HG03025 (cell line): ENCODE data around the gene TNFSF11.
A peak's percentile ranks its signal among the peaks of the same experiment; 100 is the strongest.
"Not testable (repeated sequence)": the region's sequence is repeated elsewhere in the genome, so short reads cannot be mapped to it uniquely, and the experiment has no call there.

Experiments used
- ATAC-seq: cut with Tn5 transposase; IDR thresholded peaks from one replicate; pipeline ENCODE4 v1.9.1; 2021; ENCODE audit warnings: mild to moderate bottlenecking, moderate library complexity; ENCODE audit not compliant: unreplicated experiment, low FRiP score

Gene TNFSF11

GRCh38 chr13:42559573-42560218 is 14.3 kb upstream of the TNFSF11 start:
- ATAC-seq, result not testable (repeated sequence)

DNA sequence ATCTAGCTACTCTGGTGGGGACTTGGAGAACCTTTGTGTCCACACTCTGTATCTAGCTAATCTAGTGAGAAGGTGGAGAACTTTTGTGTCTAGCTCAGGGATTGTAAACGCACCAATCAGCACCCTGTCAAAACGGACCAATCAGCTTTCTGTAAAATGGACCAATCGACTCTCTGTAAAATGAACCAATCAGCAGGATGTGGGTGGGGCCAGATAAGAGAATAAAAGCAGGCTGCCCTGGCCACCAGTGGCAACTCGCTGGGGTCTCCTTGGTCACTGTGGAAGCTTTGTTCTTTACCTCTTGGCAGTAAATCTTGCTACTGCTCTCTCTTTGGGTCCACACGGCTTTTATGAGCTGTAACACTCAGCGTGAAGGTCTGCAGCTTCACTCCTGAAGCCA is 13.6 kb upstream of the TNFSF11 start:
- ATAC-seq, result not testable (repeated sequence)

GRCh38 chr13:42561752-42562467 is 12.0 kb upstream of the TNFSF11 start:
- no peak for ATAC-seq

DNA sequence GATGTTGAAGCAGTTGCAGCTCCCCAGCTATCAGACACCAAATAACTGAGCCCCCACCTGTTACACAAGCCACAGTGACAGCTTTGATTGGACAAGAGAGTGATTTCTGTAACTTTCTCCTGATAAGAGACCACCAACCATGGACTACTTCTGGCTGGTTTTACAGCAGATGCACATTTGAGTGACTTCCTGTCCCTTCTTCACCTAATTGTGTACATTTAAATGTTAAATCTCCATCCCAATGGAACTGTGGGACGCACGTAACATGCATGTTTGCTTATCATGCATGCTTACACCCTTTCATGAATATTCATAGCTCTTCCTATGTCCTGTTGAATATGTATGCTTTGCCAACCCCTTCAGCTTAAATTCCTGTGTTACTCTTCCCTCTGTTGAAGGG is 6.0 kb upstream of the TNFSF11 start:
- ATAC-seq, result no peak

DNA sequence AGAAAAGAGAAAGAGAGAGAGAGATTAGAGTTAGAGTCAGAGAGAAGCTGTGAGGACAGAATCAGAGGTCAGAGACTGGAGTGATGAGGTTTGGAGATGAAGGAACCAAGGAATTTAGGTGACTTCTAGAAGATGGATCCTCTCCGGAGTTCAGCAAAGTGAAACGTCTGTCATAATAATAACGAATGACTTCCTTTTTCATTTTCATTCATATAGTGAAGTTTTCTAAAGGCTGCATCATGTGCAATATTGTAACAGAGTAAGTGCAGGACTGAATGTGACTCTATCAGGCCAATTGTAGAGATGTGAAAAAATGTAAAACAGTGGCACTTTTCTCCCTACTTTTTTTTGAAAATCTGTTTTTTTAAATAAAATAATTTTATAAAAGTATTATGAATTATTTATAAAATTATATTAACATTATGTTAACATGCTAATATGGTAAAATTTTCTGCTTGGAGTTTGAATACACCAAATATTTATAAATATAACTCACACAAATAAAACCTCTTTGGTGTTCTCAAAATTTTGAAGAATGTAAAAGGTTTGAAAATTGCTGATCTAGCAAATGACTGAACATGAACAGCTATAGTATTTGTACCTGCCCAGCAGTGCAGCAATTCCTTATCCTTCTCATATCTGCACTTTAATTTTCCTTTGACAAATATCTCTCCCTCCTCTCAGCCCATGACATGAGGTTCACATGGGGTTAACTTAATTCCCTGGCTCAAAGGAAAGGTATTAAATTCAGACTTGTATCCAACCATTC is 4.2 kb upstream of the TNFSF11 start:
- no peak for ATAC-seq

DNA sequence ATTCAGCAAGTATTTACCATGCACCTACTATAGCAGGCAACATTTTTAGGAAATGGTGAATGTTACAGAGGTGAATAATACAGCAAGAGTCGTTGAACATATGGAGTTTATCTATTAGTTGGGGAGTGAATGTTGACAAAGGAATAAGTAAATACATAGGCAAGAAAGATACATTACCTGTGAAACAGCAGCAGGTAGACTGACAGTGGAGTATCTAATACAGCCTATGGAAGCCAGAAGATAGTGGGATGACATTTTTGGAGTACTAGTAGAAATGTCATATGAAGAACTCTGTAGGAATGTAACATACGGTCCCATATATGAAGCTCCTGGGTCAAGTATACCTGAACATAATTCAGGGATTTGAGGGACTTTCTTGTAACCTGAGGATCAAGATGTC is 2.1 kb upstream of the TNFSF11 start:
- ATAC-seq, result no peak

- ATAC-seq, result peak; percentile 73
Observed at GRCh38 chr13:42574435-42575311, 721 bp downstream of the TNFSF11 start.

- ATAC-seq, result no peak
Observed at GRCh38 chr13:42575938-42576337, 2.0 kb downstream of the TNFSF11 start.

GRCh38 chr13:42577538-42577937 is 3.6 kb downstream of the TNFSF11 start:
- ATAC-seq, result no peak

- ATAC-seq, result no peak
Observed at GRCh38 chr13:42580644-42581043, 6.7 kb downstream of the TNFSF11 start.

- no peak for ATAC-seq
Observed at GRCh38 chr13:42581427-42581826, 7.5 kb downstream of the TNFSF11 start.

- ATAC-seq, result no peak
Observed at GRCh38 chr13:42591602-42592001, 17.6 kb downstream of the TNFSF11 start.

GRCh38 chr13:42592915-42593900 is 19.3 kb downstream of the TNFSF11 start:
- no peak for ATAC-seq

- ATAC-seq, result no peak
Observed at GRCh38 chr13:42594481-42595252, 20.7 kb downstream of the TNFSF11 start.

DNA sequence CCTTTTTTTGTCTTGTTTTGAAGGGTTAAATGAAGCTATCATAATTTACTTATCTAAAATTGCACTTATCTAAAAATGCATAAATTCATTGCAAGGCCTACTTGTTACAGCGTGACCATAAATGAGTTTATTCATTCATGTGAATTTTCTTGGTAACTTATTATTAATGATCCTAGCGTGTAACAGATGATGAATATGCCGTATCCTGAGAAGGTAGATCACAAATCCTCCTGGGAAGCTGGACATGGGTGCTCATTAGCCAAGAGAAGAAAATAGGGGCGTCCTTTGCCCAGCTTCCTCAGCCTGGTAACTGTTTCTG is 21.3 kb downstream of the TNFSF11 start:
- no peak for ATAC-seq

GRCh38 chr13:42597505-42597904 is 23.6 kb downstream of the TNFSF11 start:
- no peak for ATAC-seq

DNA sequence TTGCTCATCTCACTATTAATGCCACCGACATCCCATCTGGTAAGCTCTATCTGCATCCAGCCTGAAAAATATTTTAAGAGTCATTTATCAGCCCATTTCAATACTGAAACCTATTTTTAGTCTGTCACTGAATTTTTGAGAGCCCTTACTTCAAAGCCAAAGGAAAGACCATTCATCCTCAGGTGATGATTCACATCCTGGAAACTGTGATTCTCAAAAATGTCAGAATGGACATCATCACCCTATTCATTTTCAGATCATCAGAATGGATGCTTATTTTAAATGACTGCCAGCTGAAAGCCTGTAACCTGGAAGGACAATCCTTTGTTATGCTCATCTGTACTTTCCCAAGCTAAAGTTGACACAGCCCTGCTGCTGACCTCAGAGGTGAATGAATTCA is 27.0 kb downstream of the TNFSF11 start:
- no peak for ATAC-seq

- ATAC-seq, result no peak
Observed at GRCh38 chr13:42602906-42603305, 29.0 kb downstream of the TNFSF11 start.

- no peak for ATAC-seq
Observed at GRCh38 chr13:42603571-42603970, 29.6 kb downstream of the TNFSF11 start.
